ENCODE results near the gene TBC1D10B.

DNA sequence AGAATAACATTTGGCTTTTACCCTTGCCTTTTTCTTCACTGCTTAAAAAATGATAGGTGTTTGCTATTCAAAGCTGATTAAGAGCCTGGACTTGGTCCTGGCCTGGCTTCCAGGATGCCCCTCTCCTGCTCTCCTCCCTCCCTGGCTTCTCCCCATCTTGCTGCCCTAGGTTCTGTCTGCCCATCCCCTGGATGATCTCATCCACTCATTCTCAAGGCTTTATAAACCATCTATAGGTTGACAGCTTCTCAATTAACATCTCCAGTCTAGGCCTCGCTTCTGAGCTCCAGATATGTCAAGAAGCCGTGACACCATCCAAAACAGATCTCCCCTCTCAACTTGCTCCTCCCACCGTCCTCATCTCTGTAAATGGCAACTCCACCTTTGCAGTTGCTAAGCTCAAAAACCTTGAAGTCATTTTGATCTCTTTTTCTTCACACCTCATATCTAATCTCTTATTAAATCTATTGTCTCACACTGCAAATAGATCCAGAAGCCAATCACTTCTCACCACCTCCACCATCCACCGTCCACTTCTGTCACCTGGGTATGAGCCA, 45.8 kb upstream of the TBC1D10B start:
- TF ChIP-seq, protein P1, sequence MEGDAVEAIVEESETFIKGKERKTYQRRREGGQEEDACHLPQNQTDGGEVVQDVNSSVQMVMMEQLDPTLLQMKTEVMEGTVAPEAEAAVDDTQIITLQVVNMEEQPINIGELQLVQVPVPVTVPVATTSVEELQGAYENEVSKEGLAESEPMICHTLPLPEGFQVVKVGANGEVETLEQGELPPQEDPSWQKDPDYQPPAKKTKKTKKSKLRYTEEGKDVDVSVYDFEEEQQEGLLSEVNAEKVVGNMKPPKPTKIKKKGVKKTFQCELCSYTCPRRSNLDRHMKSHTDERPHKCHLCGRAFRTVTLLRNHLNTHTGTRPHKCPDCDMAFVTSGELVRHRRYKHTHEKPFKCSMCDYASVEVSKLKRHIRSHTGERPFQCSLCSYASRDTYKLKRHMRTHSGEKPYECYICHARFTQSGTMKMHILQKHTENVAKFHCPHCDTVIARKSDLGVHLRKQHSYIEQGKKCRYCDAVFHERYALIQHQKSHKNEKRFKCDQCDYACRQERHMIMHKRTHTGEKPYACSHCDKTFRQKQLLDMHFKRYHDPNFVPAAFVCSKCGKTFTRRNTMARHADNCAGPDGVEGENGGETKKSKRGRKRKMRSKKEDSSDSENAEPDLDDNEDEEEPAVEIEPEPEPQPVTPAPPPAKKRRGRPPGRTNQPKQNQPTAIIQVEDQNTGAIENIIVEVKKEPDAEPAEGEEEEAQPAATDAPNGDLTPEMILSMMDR (IDR thresholded peaks at IDR 0.05; ENCODE audit: borderline replicate concordance, extremely low read depth, low read length, poor library complexity, severe bottlenecking): no peak
- TF ChIP-seq EZH2 (IDR thresholded peaks at IDR 0.05; ENCODE audit: borderline replicate concordance, low read depth, low read length, severe bottlenecking): no peak
